ENCODE data around the gene GDPD4.

GDPD4 gene

DNA sequence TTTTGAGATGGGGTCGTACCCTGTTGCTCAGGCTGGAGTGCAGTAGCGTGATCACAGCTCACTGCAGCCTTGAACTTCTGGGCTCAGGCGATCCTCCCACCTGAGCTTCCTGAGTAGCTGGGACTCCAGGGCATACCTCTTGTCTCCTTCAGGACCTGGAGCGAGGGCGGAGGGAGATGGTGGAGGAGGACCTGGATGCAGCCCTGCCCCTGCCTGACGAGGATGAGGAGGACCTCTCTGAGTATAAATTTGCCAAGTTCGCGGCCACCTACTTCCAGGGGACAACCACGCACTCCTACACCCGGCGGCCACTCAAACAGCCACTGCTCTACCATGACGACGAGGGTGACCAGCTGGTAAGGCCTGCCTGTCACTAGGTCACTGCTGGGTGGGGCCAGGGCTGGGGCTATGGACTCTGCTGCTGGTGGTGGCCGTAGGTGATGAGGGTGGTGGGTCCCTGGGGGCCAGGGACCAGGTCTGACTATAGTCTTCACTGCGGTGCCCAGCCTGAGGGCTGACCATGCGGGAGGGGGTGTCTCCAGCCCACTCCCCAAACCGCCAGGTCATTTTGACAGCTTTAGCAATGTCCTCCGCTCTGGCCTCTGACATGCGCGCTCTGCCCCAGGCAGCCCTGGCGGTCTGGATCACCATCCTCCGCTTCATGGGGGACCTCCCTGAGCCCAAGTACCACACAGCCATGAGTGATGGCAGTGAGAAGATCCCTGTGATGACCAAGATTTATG lies 119.5 kb downstream of the GDPD4 start:
- TF ChIP-seq EZH2phosphoT487 (conservative IDR thresholded peaks at IDR 0.05; ENCODE audit: low read length) (no peak), CTCF (IDR thresholded peaks at IDR 0.05; ENCODE audit: insufficient read depth, low read length, poor library complexity, severe bottlenecking) (no peak)
- H3K9me2 ChIP-seq (replicated peaks; ENCODE audit: insufficient read depth, low read length), result no peaks in the 10 kb centered on the region
- no peaks in the 10 kb centered on the region for H3K27me3 ChIP-seq (ENCODE audit: low read length)
- H3F3A ChIP-seq (ENCODE audit: insufficient read depth), result no peaks in the 10 kb centered on the region
- no peaks in the 10 kb centered on the region for H4K20me1 ChIP-seq (ENCODE audit: low read depth, low read length)
- no peak overlapping the region for H3K4me2 ChIP-seq (ENCODE audit: low read depth, low read length, poor library complexity, severe bottlenecking)
- H3K27ac ChIP-seq (ENCODE audit: low read depth, low read length), result no peak overlapping the region
- H3K79me2 ChIP-seq (ENCODE audit: insufficient read depth, low read length), result no peaks in the 10 kb centered on the region
- no peak overlapping the region for H3K9ac ChIP-seq (ENCODE audit: low read length)
- no peak overlapping the region for H3K4me3 ChIP-seq (ENCODE audit: insufficient read depth, low read length, poor library complexity, severe bottlenecking)
- H2AFZ ChIP-seq (ENCODE audit: low read depth, low read length, severe bottlenecking), result no peak overlapping the region
- no peaks in the 10 kb centered on the region for H3K9me3 ChIP-seq (ENCODE audit: insufficient read depth, low read length)
- H3K36me3 ChIP-seq (ENCODE audit: low read length), result no peaks in the 10 kb centered on the region

- H2AFZ ChIP-seq (ENCODE audit: low read depth, low read length, severe bottlenecking), result no peak overlapping the region
- no peak overlapping the region for H3K4me3 ChIP-seq (ENCODE audit: insufficient read depth, low read length, poor library complexity, severe bottlenecking)
- no peaks in the 10 kb centered on the region for H3K9me3 ChIP-seq (ENCODE audit: insufficient read depth, low read length)
- no peaks in the 10 kb centered on the region for H3K9me2 ChIP-seq (replicated peaks; ENCODE audit: insufficient read depth, low read length)
- no peaks in the 10 kb centered on the region for H3K79me2 ChIP-seq (ENCODE audit: insufficient read depth, low read length)
- no peak overlapping the region for H3K27ac ChIP-seq (ENCODE audit: low read depth, low read length)
- H3K4me2 ChIP-seq (ENCODE audit: low read depth, low read length, poor library complexity, severe bottlenecking), result no peak overlapping the region
- TF ChIP-seq EZH2phosphoT487 (conservative IDR thresholded peaks at IDR 0.05; ENCODE audit: low read length), result no peak
- TF ChIP-seq CTCF (IDR thresholded peaks at IDR 0.05; ENCODE audit: insufficient read depth, low read length, poor library complexity, severe bottlenecking), result no peak
- no peak overlapping the region for H3K9ac ChIP-seq (ENCODE audit: low read length)
- no peaks in the 10 kb centered on the region for H4K20me1 ChIP-seq (ENCODE audit: low read depth, low read length)
- no peaks in the 10 kb centered on the region for H3K36me3 ChIP-seq (ENCODE audit: low read length)
- H3F3A ChIP-seq (ENCODE audit: insufficient read depth), result no peaks in the 10 kb centered on the region
- no peaks in the 10 kb centered on the region for H3K27me3 ChIP-seq (ENCODE audit: low read length)
These were observed 120.3 kb downstream of the GDPD4 start for GRCh38 chr11:77181226-77181625.

- H3K36me3 ChIP-seq (ENCODE audit: low read length), result no peaks in the 10 kb centered on the region
- no peaks in the 10 kb centered on the region for H3K9me3 ChIP-seq (ENCODE audit: insufficient read depth, low read length)
- no peaks in the 10 kb centered on the region for H3K79me2 ChIP-seq (ENCODE audit: insufficient read depth, low read length)
- no peaks in the 10 kb centered on the region for H3K27me3 ChIP-seq (ENCODE audit: low read length)
- H3K4me3 ChIP-seq (ENCODE audit: insufficient read depth, low read length, poor library complexity, severe bottlenecking), result no peak overlapping the region
- H3K27ac ChIP-seq (ENCODE audit: low read depth, low read length), result no peak overlapping the region
- H3K4me2 ChIP-seq (ENCODE audit: low read depth, low read length, poor library complexity, severe bottlenecking), result no peak overlapping the region
- no peak overlapping the region for H2AFZ ChIP-seq (ENCODE audit: low read depth, low read length, severe bottlenecking)
- no peaks in the 10 kb centered on the region for H4K20me1 ChIP-seq (ENCODE audit: low read depth, low read length)
- TF ChIP-seq CTCF (IDR thresholded peaks at IDR 0.05; ENCODE audit: insufficient read depth, low read length, poor library complexity, severe bottlenecking) (no peak), EZH2phosphoT487 (conservative IDR thresholded peaks at IDR 0.05; ENCODE audit: low read length) (no peak)
- no peaks in the 10 kb centered on the region for H3F3A ChIP-seq (ENCODE audit: insufficient read depth)
- H3K9me2 ChIP-seq (replicated peaks; ENCODE audit: insufficient read depth, low read length), result no peaks in the 10 kb centered on the region
- H3K9ac ChIP-seq (ENCODE audit: low read length), result no peak overlapping the region
These were observed 121.1 kb downstream of the GDPD4 start for GRCh38 chr11:77180346-77180745.

Data from SU-DHL-6 (cell line).